SU-DHL-6 (cell line): ENCODE data around the gene CDH13.

Experiments
- H2AFZ ChIP-seq: fragments of 200-600 bp; sonication (generic); 2 replicates; pipeline ENCODE4 v1.6.1; 2014; ENCODE audit warnings: low read depth, mild to moderate bottlenecking, moderate library complexity, mixed read lengths, antibody characterized with exemption, low read length; ENCODE audit not compliant: severe bottlenecking
- H3F3A ChIP-seq: fragments of 200-600 bp; shearing (Covaris generic); 2 replicates; pipeline ENCODE4 v1.6.0; 2016; ENCODE audit warnings: antibody characterized with exemption, mild to moderate bottlenecking; ENCODE audit not compliant: insufficient read depth
- H3K27ac ChIP-seq: fragments of 200-600 bp; sonication (generic); 2 replicates; pipeline ENCODE4 v1.5.1; 2016; ENCODE audit warnings: low read depth, mild to moderate bottlenecking, low read length, moderate library complexity, mixed read lengths
- H3K27me3 ChIP-seq: fragments of 200-600 bp; sonication (generic), shearing (Covaris generic); 2 replicates; pipeline ENCODE4 v1.6.0; 2014; ENCODE audit warnings: mild to moderate bottlenecking, low read length
- H3K36me3 ChIP-seq: fragments of 200-600 bp; sonication (generic); 2 replicates; pipeline ENCODE4 v1.6.1; 2014; ENCODE audit warnings: mild to moderate bottlenecking, low read length, mixed read lengths
- H3K4me2 ChIP-seq: fragments of 300-600, 200-600 bp; shearing (Covaris generic), sonication (generic); 2 replicates; pipeline ENCODE4 v1.6.0; 2014; ENCODE audit warnings: low read length, low read depth, mild to moderate bottlenecking; ENCODE audit not compliant: poor library complexity, severe bottlenecking
- H3K4me3 ChIP-seq: fragments of 200-600 bp; sonication (generic); 2 replicates; pipeline ENCODE4 v1.5.1; 2014; ENCODE audit warnings: antibody characterized with exemption, low read length, mild to moderate bottlenecking, mixed read lengths; ENCODE audit not compliant: insufficient read depth, poor library complexity, severe bottlenecking
- H3K79me2 ChIP-seq: fragments of 200-600 bp; sonication (generic); 2 replicates; pipeline ENCODE4 v1.6.1; 2014; ENCODE audit warnings: mild to moderate bottlenecking, low read length, moderate library complexity; ENCODE audit not compliant: insufficient read depth
- H3K9ac ChIP-seq: fragments of 200-600 bp; sonication (generic); 2 replicates; pipeline ENCODE4 v1.7.0; 2014; ENCODE audit warnings: mild to moderate bottlenecking, low read length
- H3K9me2 ChIP-seq: fragments of 200-600 bp; sonication (generic); replicated peaks from 2 replicates; pipeline ENCODE4 v1.6.1; 2014; ENCODE audit warnings: low read length; ENCODE audit not compliant: insufficient read depth
- H3K9me3 ChIP-seq: fragments of 200-600 bp; sonication (generic); 2 replicates; pipeline ENCODE4 v1.6.1; 2014; ENCODE audit warnings: low read length, mixed read lengths; ENCODE audit not compliant: insufficient read depth
- H4K20me1 ChIP-seq: fragments of 200-600 bp; sonication (generic); 2 replicates; pipeline ENCODE4 v1.6.1; 2014; ENCODE audit warnings: low read depth, mild to moderate bottlenecking, antibody characterized with exemption, low read length, moderate library complexity, mixed read lengths
- CTCF ChIP-seq: fragments of 200-600 bp; sonication (generic); IDR thresholded peaks from one replicate; pipeline ENCODE4 v1.5.1; 2017; ENCODE audit warnings: antibody characterized with exemption, mild to moderate bottlenecking, low read length, moderate library complexity; ENCODE audit not compliant: insufficient read depth, poor library complexity, severe bottlenecking
- EZH2phosphoT487 ChIP-seq: fragments of 200-600 bp; sonication (generic), shearing (Covaris generic); conservative IDR thresholded peaks from 2 replicates; pipeline ENCODE4 v1.6.1; 2018; ENCODE audit warnings: mild to moderate bottlenecking, antibody characterized with exemption, low read length, moderate library complexity, mixed read lengths

Gene CDH13

GRCh38 chr16:82660075-82660645, 33.4 kb downstream of the CDH13 start:
- Histone ChIP-seq H3K9me3 (no peaks in the 10 kb centered on the region), H3K27me3 (no peaks in the 10 kb centered on the region), H3K4me3 (no peak overlapping the region), H3K79me2 (no peaks in the 10 kb centered on the region), H3K36me3 (no peaks in the 10 kb centered on the region), H3K9ac (no peak overlapping the region), H3K4me2 (no peak overlapping the region), H3K27ac (no peak overlapping the region), H3F3A (no peaks in the 10 kb centered on the region), H4K20me1 (no peaks in the 10 kb centered on the region), H2AFZ (no peak overlapping the region), H3K9me2 (no peaks in the 10 kb centered on the region)
- no peak for TF ChIP-seq CTCF
- no peak for TF ChIP-seq EZH2phosphoT487

GRCh38 chr16:82660966-82661365, 34.2 kb downstream of the CDH13 start:
- Histone ChIP-seq H3K79me2 (no peaks in the 10 kb centered on the region), H4K20me1 (no peaks in the 10 kb centered on the region)
- TF ChIP-seq EZH2phosphoT487: no peak
- no peak for TF ChIP-seq CTCF

GRCh38 chr16:82664181-82664580, 37.4 kb downstream of the CDH13 start:
- no peaks in the 10 kb centered on the region for H3F3A ChIP-seq
- H2AFZ ChIP-seq: no peak overlapping the region
- H3K79me2 ChIP-seq: no peaks in the 10 kb centered on the region
- no peaks in the 10 kb centered on the region for H3K36me3 ChIP-seq
- H3K4me2 ChIP-seq: no peak overlapping the region
- H3K9me2 ChIP-seq: no peaks in the 10 kb centered on the region
- no peak overlapping the region for H3K4me3 ChIP-seq
- no peaks in the 10 kb centered on the region for H3K27me3 ChIP-seq
- no peaks in the 10 kb centered on the region for H3K9me3 ChIP-seq
- H4K20me1 ChIP-seq: no peaks in the 10 kb centered on the region
- TF ChIP-seq EZH2phosphoT487: no peak
- no peak for TF ChIP-seq CTCF
- no peak overlapping the region for H3K27ac ChIP-seq
- no peak overlapping the region for H3K9ac ChIP-seq

More at GRCh38 chr16:82660966-82661365, 34.2 kb downstream of the CDH13 start:
- Histone ChIP-seq H3K4me2 (no peak overlapping the region), H2AFZ (no peak overlapping the region), H3K4me3 (no peak overlapping the region), H3K27ac (no peak overlapping the region), H3K27me3 (no peaks in the 10 kb centered on the region), H3K9me3 (no peaks in the 10 kb centered on the region), H3F3A (no peaks in the 10 kb centered on the region), H3K9ac (no peak overlapping the region), H3K36me3 (no peaks in the 10 kb centered on the region), H3K9me2 (no peaks in the 10 kb centered on the region)
